ENCODE data around the gene METTL27.

- TF ChIP-seq, protein P1, sequence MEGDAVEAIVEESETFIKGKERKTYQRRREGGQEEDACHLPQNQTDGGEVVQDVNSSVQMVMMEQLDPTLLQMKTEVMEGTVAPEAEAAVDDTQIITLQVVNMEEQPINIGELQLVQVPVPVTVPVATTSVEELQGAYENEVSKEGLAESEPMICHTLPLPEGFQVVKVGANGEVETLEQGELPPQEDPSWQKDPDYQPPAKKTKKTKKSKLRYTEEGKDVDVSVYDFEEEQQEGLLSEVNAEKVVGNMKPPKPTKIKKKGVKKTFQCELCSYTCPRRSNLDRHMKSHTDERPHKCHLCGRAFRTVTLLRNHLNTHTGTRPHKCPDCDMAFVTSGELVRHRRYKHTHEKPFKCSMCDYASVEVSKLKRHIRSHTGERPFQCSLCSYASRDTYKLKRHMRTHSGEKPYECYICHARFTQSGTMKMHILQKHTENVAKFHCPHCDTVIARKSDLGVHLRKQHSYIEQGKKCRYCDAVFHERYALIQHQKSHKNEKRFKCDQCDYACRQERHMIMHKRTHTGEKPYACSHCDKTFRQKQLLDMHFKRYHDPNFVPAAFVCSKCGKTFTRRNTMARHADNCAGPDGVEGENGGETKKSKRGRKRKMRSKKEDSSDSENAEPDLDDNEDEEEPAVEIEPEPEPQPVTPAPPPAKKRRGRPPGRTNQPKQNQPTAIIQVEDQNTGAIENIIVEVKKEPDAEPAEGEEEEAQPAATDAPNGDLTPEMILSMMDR (IDR thresholded peaks at IDR 0.05), result no peak
- TF ChIP-seq POLR2A (IDR thresholded peaks at IDR 0.05) (no peak), POLR2AphosphoS5 (IDR thresholded peaks at IDR 0.05) (no peak)
Observed at GRCh38 chr7:73864981-73865711, 22.8 kb upstream of the METTL27 start.

All from gastroesophageal sphincter (tissue), 3 donors.